HepG2 (cell line): ENCODE measurements around the gene CEP128. TPM values are rescaled to one million over a fixed set of nuclear protein-coding genes. Genes with fewer than 3 reads are reported as not detected.

Source experiments
- GABPB1 ChIP-seq: IDR thresholded peaks from 2 replicates; pipeline ENCODE4 v1.6.1; 2016; ENCODE audit warnings: mild to moderate bottlenecking, missing genetic modification reagents, moderate library complexity, missing compliant biosample characterization
- HMGXB4 ChIP-seq, 2 experiments: sonication (generic) in 1 of 2; formaldehyde crosslinking in 1 of 2; IDR thresholded peaks; 2 replicates each; pipeline versions ENCODE4 v1.4.0 to v1.6.1; 2018 to 2020; ENCODE audit warnings: missing genetic modification reagents in 2 of 2, borderline replicate concordance in 1 of 2, low read depth in 1 of 2, mild to moderate bottlenecking in 1 of 2, missing biosample characterization in 1 of 2
- HNF1A ChIP-seq, 2 experiments: sonication (generic) in 1 of 2; formaldehyde crosslinking in 1 of 2; IDR thresholded peaks; 2 replicates each; pipeline versions ENCODE4 v1.4.0 to v1.6.1; 2016 to 2020; ENCODE audit warnings: borderline replicate concordance in 1 of 2, low read depth in 1 of 2, mild to moderate bottlenecking in 1 of 2, missing genetic modification reagents in 1 of 2
- JUN ChIP-seq: sonication (generic); formaldehyde crosslinking; IDR thresholded peaks from 2 replicates; pipeline ENCODE4 v1.4.0; 2020; ENCODE audit warnings: mild to moderate bottlenecking, missing genetic modification reagents
- KDM2A ChIP-seq: sonication (generic); formaldehyde crosslinking; IDR thresholded peaks from 2 replicates; pipeline ENCODE4 v1.4.0; 2020; ENCODE audit warnings: low read depth, missing genetic modification reagents, borderline replicate concordance
- MAX ChIP-seq: IDR thresholded peaks from 2 replicates; pipeline ENCODE4 v1.6.1; 2012; ENCODE audit warnings: inconsistent platforms
- MIER2 ChIP-seq: IDR thresholded peaks from 2 replicates; pipeline ENCODE4 v1.6.1; 2016; ENCODE audit warnings: missing biosample characterization, missing genetic modification reagents
- MLLT10 ChIP-seq: sonication (generic); formaldehyde crosslinking; IDR thresholded peaks from 2 replicates; pipeline ENCODE4 v1.4.0; 2020; ENCODE audit warnings: missing genetic modification reagents
- MXD4 ChIP-seq: IDR thresholded peaks from 2 replicates; pipeline ENCODE4 v1.6.1; 2016; ENCODE audit warnings: mild to moderate bottlenecking, missing biosample characterization, missing genetic modification reagents
- MYC ChIP-seq: sonication (generic); formaldehyde crosslinking; IDR thresholded peaks from 2 replicates; pipeline ENCODE4 v1.9.0; 2021; ENCODE audit warnings: missing genetic modification reagents, borderline replicate concordance
- SAP130 ChIP-seq: IDR thresholded peaks from 2 replicates; pipeline ENCODE4 v1.6.1; 2016; ENCODE audit warnings: low read depth
- SOX6 ChIP-seq, 2 experiments: fragments of 450-650 bp in 1 of 2; sonication (generic) in 1 of 2; formaldehyde crosslinking in 1 of 2; IDR thresholded peaks; 2 replicates each; pipeline versions ENCODE4 v1.4.0 to v1.6.1; 2017 to 2020; ENCODE audit warnings: antibody characterized with exemption in 1 of 2, mild to moderate bottlenecking in 1 of 2, missing genetic modification reagents in 1 of 2
- SYNCRIP ChIP-seq: fragments of 200-400 bp; formaldehyde crosslinking; IDR thresholded peaks from 2 replicates; pipeline ENCODE4 v1.6.1; 2018; ENCODE audit warnings: mild to moderate bottlenecking, low read depth, low read length; ENCODE audit not compliant: insufficient read depth
- TBL1XR1 ChIP-seq: fragments of 150-350 bp; IDR thresholded peaks from 2 replicates; pipeline ENCODE4 v1.6.1; 2014; ENCODE audit warnings: borderline replicate concordance, low read length; ENCODE audit not compliant: partially characterized antibody
- TBX2 ChIP-seq: sonication (generic); formaldehyde crosslinking; IDR thresholded peaks from 2 replicates; pipeline ENCODE4 v1.5.0; 2020; ENCODE audit warnings: missing genetic modification reagents, mild to moderate bottlenecking, borderline replicate concordance
- TFDP2 ChIP-seq: sonication (generic); formaldehyde crosslinking; IDR thresholded peaks from 2 replicates; pipeline ENCODE4 v1.4.0; 2020; ENCODE audit warnings: missing genetic modification reagents
- XRCC5 ChIP-seq: fragments of 200-400 bp; formaldehyde crosslinking; optimal IDR thresholded peaks from 2 replicates; pipeline ENCODE3; 2017; ENCODE audit warnings: mild to moderate bottlenecking, low read length
- ZBTB8A ChIP-seq: sonication (generic); formaldehyde crosslinking; IDR thresholded peaks from 2 replicates; pipeline ENCODE4 v1.4.0; 2020; ENCODE audit warnings: mild to moderate bottlenecking, low read depth, missing genetic modification reagents, borderline replicate concordance
- ZKSCAN8 ChIP-seq: IDR thresholded peaks from 2 replicates; pipeline ENCODE4 v1.6.1; 2016; ENCODE audit warnings: borderline replicate concordance, missing genetic modification reagents, missing compliant biosample characterization
- ZNF564 ChIP-seq: sonication (generic); formaldehyde crosslinking; IDR thresholded peaks from 2 replicates; pipeline ENCODE4 v1.8.1; 2023; ENCODE audit warnings: mild to moderate bottlenecking, missing genetic modification reagents
- ZNF737 ChIP-seq: sonication (generic); formaldehyde crosslinking; IDR thresholded peaks from 2 replicates; pipeline ENCODE4 v1.5.0; 2020; ENCODE audit warnings: missing genetic modification reagents, mild to moderate bottlenecking, borderline replicate concordance
- polyA plus RNA-seq, 8 experiments: library from polyadenylated mRNA; depleted of rRNA in 3 of 8; stranded (reverse) in 7 of 8; unstranded in 1 of 8; fragments of >200 nt; fragmentation: Illumina TruSeq in 4 of 8; extraction: Trizol in 4 of 8; gene quantifications; 2 replicates each; pipeline versions ENCODE4 v1.2.1 to v1.2.3, GENCODE V29; 2011 to 2016; ENCODE audit warnings: low read depth in 4 of 8, missing spikeins in 1 of 8, mixed read lengths in 1 of 8; ENCODE audit not compliant: insufficient read depth in 1 of 8
- total RNA-seq, 5 experiments: library from RNA; depleted of rRNA; stranded (reverse); fragments of >200 nt; fragmentation: Illumina TruSeq; extraction: Trizol; gene quantifications; 2 replicates each; pipeline ENCODE4 v1.2.3, GENCODE V29; 2016; ENCODE audit warnings: low read depth in 1 of 5

CEP128 gene
- total and polyA plus RNA-seq, 2 of the 13 experiments (the other 11 are each of a cell fraction or from before 2014, with no cell fraction given): 1.3 to 7.5 TPM

GRCh38 chr14:80954687-80955299 is 13.3 kb upstream of the CEP128 start (continued):
- TF ChIP-seq TFDP2 (CRISPR knock-in tag) (peak; percentile 45; the same call in 1 of the 2 replicates), TBL1XR1 (no peak), ZNF564 (CRISPR knock-in tag) (peak; percentile 67; the same call in 1 of the 2 replicates), TBX2 (CRISPR knock-in tag) (0 out of 2 replicates have a peak, but pooled peaks have one; percentile 33), HMGXB4 (CRISPR knock-in tag; IDR thresholded peaks at IDR 0.05; ENCODE audit: borderline replicate concordance in 1 of 2, low read depth in 1 of 2) (peak in 1 of 2 experiments; percentile 54; a peak in 2 of 4 replicates), XRCC5 (peak; percentile 78), JUN (CRISPR knock-in tag) (no peak), MAX (peak; percentile 45), ZNF737 (CRISPR knock-in tag) (no peak), MIER2 (CRISPR knock-in tag) (no peak), KDM2A (CRISPR knock-in tag) (peak; percentile 72; the same call in 1 of the 2 replicates), MYC (CRISPR knock-in tag) (peak; percentile 32; the same call in 1 of the 2 replicates), ZBTB8A (CRISPR knock-in tag) (no peak), SOX6 (IDR thresholded peaks at IDR 0.05) (no peak), SOX6 (CRISPR knock-in tag; IDR thresholded peaks at IDR 0.05) (peak; percentile 12; the same call in 1 of the 2 replicates), MLLT10 (no peak), ZKSCAN8 (no peak), SAP130 (CRISPR knock-in tag) (peak; percentile 25; the same call in 1 of the 2 replicates), HNF1A (IDR thresholded peaks at IDR 0.05; ENCODE audit: low read depth) (no peak), HNF1A (CRISPR knock-in tag; IDR thresholded peaks at IDR 0.05; ENCODE audit: borderline replicate concordance) (no peak), GABPB1 (CRISPR knock-in tag) (peak; percentile 39; the same call in 1 of the 2 replicates), SYNCRIP (no peak), MXD4 (CRISPR knock-in tag) (0 out of 2 replicates have a peak, but pooled peaks have one; percentile 36)
